ENCODE results near the gene MMP24.
A peak's percentile ranks its signal among the peaks of the same experiment; 100 is the strongest.

Gene MMP24

GRCh38 chr20:35290186-35290886 is 63.8 kb downstream of the MMP24 start:
- Histone ChIP-seq H2BK5ac (ENCODE audit: low read length) (no peak overlapping the region), H2AFZ (ENCODE audit: low read length) (no peak overlapping the region), H3K18ac (ENCODE audit: low read length) (no peak overlapping the region), H3K27me3 (ENCODE audit: control insufficient read depth in 3 of 3, insufficient read depth in 3 of 3, low read depth in 1 of 3, low read length in 3 of 3) (peaks cover 0 to 40% (median 0%) of the 10 kb centered on the region in 3 experiments), H2BK15ac (ENCODE audit: low read length) (no peak overlapping the region), H3K23ac (ENCODE audit: low read depth, low read length, poor library complexity) (no peak overlapping the region), H4K8ac (ENCODE audit: low read depth, low read length) (no peak overlapping the region), H3K9me3 (replicated peaks in 1 of 2; ENCODE audit: control insufficient read depth in 2 of 2, insufficient read depth in 1 of 2, low read depth in 1 of 2, low read length in 2 of 2) (no peaks in the 10 kb centered on the region), H2BK120ac (ENCODE audit: low read depth, low read length) (no peak overlapping the region), H3K14ac (ENCODE audit: low read length) (no peak overlapping the region), H2AK5ac (ENCODE audit: low read depth, low read length) (no peak overlapping the region), H2BK12ac (ENCODE audit: low read length) (no peak overlapping the region), H3K4ac (ENCODE audit: low read length) (no peak overlapping the region), H3K36me3 (replicated peaks in 1 of 2; ENCODE audit: control insufficient read depth in 2 of 2, insufficient read depth in 2 of 2, low read length in 2 of 2) (no peaks in the 10 kb centered on the region), H3K4me1 (ENCODE audit: control insufficient read depth in 2 of 2, insufficient read depth in 1 of 2, low read depth in 1 of 2, low read length in 2 of 2) (peaks cover 0 to under 1% of the 10 kb centered on the region in 2 donors), H3K4me2 (ENCODE audit: insufficient read depth, low read length, poor library complexity, severe bottlenecking) (no peak overlapping the region), H3K79me1 (ENCODE audit: low read depth, low read length) (no peaks in the 10 kb centered on the region), H3K4me3 (ENCODE audit: low read length in 2 of 2) (no peak overlapping the region), H3K9ac (ENCODE audit: low read depth, low read length, poor library complexity) (no peak overlapping the region), H4K91ac (ENCODE audit: low read depth, low read length, poor library complexity) (no peak overlapping the region), H3K27ac (replicated peaks; ENCODE audit: low read length) (no peak overlapping the region)
- no CpG with 5 or more reads among the region's 7 CpGs for WGBS, 2 donors (ENCODE audit: extremely low coverage in 2 of 2, insufficient read length in 2 of 2, insufficient replicate concordance in 1 of 2)
- DNase-seq (ENCODE audit: low spot score), result no peak

GRCh38 chr20:35290887-35291417 is 64.5 kb downstream of the MMP24 start:
- Histone ChIP-seq H2BK120ac (ENCODE audit: low read depth, low read length) (no peak overlapping the region), H3K18ac (ENCODE audit: low read length) (no peak overlapping the region), H4K91ac (ENCODE audit: low read depth, low read length, poor library complexity) (no peak overlapping the region), H2BK5ac (ENCODE audit: low read length) (no peak overlapping the region), H3K4me2 (ENCODE audit: insufficient read depth, low read length, poor library complexity, severe bottlenecking) (no peak overlapping the region), H2BK15ac (ENCODE audit: low read length) (no peak overlapping the region), H4K8ac (ENCODE audit: low read depth, low read length) (no peak overlapping the region), H2BK12ac (ENCODE audit: low read length) (no peak overlapping the region), H3K79me1 (ENCODE audit: low read depth, low read length) (no peaks in the 10 kb centered on the region), H3K23ac (ENCODE audit: low read depth, low read length, poor library complexity) (no peak overlapping the region), H3K4me1 (ENCODE audit: control insufficient read depth in 2 of 2, insufficient read depth in 1 of 2, low read depth in 1 of 2, low read length in 2 of 2) (no peaks in the 10 kb centered on the region), H2AK5ac (ENCODE audit: low read depth, low read length) (no peak overlapping the region), H3K9ac (ENCODE audit: low read depth, low read length, poor library complexity) (no peak overlapping the region), H2AFZ (ENCODE audit: low read length) (no peak overlapping the region), H3K9me3 (replicated peaks in 1 of 2; ENCODE audit: control insufficient read depth in 2 of 2, insufficient read depth in 1 of 2, low read depth in 1 of 2, low read length in 2 of 2) (no peaks in the 10 kb centered on the region), H3K36me3 (replicated peaks in 1 of 2; ENCODE audit: control insufficient read depth in 2 of 2, insufficient read depth in 2 of 2, low read length in 2 of 2) (no peaks in the 10 kb centered on the region), H3K27ac (replicated peaks; ENCODE audit: low read length) (no peak overlapping the region), H3K27me3 (ENCODE audit: control insufficient read depth in 3 of 3, insufficient read depth in 3 of 3, low read depth in 1 of 3, low read length in 3 of 3) (peaks cover 0 to 43% (median 0%) of the 10 kb centered on the region in 3 experiments), H3K14ac (ENCODE audit: low read length) (no peak overlapping the region), H3K4me3 (ENCODE audit: low read length in 2 of 2) (no peak overlapping the region), H3K4ac (ENCODE audit: low read length) (no peak overlapping the region)
- no CpG with 5 or more reads among the region's 7 CpGs for WGBS, 2 donors (ENCODE audit: extremely low coverage in 2 of 2, insufficient read length in 2 of 2, insufficient replicate concordance in 1 of 2)
- no peak for DNase-seq (ENCODE audit: low spot score)

- Histone ChIP-seq H3K9ac (ENCODE audit: low read depth, low read length, poor library complexity) (peak within 1 kb of the TSS; percentile 51), H3K18ac (ENCODE audit: low read length) (peak within 1 kb of the TSS; percentile 61), H2AFZ (ENCODE audit: low read length) (peak within 1 kb of the TSS; percentile 18), H3K4me3 (ENCODE audit: low read length in 2 of 2) (no peak within 1 kb of the TSS), H3K27ac (replicated peaks; ENCODE audit: low read length) (no peak within 1 kb of the TSS), H3K4ac (ENCODE audit: low read length) (no peak within 1 kb of the TSS), H3K14ac (ENCODE audit: low read length) (no peak within 1 kb of the TSS), H3K9me3 (replicated peaks in 1 of 2; ENCODE audit: control insufficient read depth in 2 of 2, insufficient read depth in 1 of 2, low read depth in 1 of 2, low read length in 2 of 2) (no peaks in the 10 kb centered on the region), H3K79me1 (ENCODE audit: low read depth, low read length) (no peaks in the 10 kb centered on the region), H2AK5ac (ENCODE audit: low read depth, low read length) (peak within 1 kb of the TSS; percentile 85), H2BK12ac (ENCODE audit: low read length) (no peak within 1 kb of the TSS), H4K91ac (ENCODE audit: low read depth, low read length, poor library complexity) (no peak within 1 kb of the TSS), H3K36me3 (replicated peaks in 1 of 2; ENCODE audit: control insufficient read depth in 2 of 2, insufficient read depth in 2 of 2, low read length in 2 of 2) (no peaks in the 10 kb centered on the region), H2BK120ac (ENCODE audit: low read depth, low read length) (no peak within 1 kb of the TSS), H3K4me2 (ENCODE audit: insufficient read depth, low read length, poor library complexity, severe bottlenecking) (no peak within 1 kb of the TSS), H2BK5ac (ENCODE audit: low read length) (no peak within 1 kb of the TSS), H3K4me1 (ENCODE audit: control insufficient read depth in 2 of 2, insufficient read depth in 1 of 2, low read depth in 1 of 2, low read length in 2 of 2) (no peaks in the 10 kb centered on the region), H3K23ac (ENCODE audit: low read depth, low read length, poor library complexity) (no peak within 1 kb of the TSS), H3K27me3 (ENCODE audit: control insufficient read depth in 3 of 3, insufficient read depth in 3 of 3, low read depth in 1 of 3, low read length in 3 of 3) (peaks cover 0 to 43% (median 0%) of the 10 kb centered on the region in 3 experiments), H4K8ac (ENCODE audit: low read depth, low read length) (no peak within 1 kb of the TSS), H2BK15ac (ENCODE audit: low read length) (no peak within 1 kb of the TSS)
- DNase-seq (ENCODE audit: low spot score), result no peak
- WGBS, 2 donors (ENCODE audit: extremely low coverage in 2 of 2, insufficient read length in 2 of 2, insufficient replicate concordance in 1 of 2), result no CpG with 5 or more reads among the region's 40 CpGs
Observed at GRCh38 chr20:35291654-35292503, 65.4 kb downstream of the MMP24 start, which contains the start of gene FAM83C. Gene FAM83C (minus strand): TSS chr20:35292425. CDS start chr20:35292304, 121 bp downstream.
